Measurements from ENCODE around the gene IL17D.
"Not testable (repeated sequence)": the region's sequence is repeated elsewhere in the genome, so short reads cannot be mapped to it uniquely, and the experiment has no call there.

Gene IL17D

DNA sequence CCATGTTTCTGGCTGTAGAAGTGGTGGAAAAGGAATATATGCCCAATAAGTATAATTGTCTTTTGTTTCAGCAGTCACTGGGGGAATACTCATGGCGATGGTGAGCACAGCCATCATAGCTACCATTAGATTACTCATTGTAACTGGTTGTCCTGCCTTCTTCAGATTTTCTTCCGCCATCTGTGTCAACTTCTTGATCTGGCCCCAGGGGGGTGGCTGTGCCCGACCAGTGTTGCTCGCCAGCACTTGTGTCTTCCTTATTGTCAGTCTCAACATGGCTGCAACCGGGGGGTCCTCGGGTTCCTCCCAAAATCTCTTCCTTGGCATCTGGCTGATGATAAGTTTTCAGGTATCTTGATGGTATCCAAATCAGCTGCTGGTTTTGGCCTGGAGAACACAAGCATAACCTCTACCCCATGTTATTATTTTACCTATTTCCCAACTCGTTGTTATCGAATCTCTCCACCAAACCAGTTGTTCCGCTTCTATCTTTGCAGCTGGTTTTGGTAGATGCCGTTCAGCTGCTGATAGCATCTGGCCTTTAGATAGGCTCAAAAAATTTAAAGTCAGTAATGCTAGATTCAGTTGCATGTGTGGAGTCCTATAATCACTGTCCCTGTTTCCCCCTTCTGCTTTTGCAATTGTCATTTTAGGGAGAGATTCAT is 23.0 kb upstream of the IL17D start:
- H3K36me3 ChIP-seq (ENCODE audit: insufficient read depth, low read length) = peaks cover 5% of the 10 kb centered on the region
- no peaks in the 10 kb centered on the region for H3K27me3 ChIP-seq (ENCODE audit: insufficient read depth, low read length)
- H3K9me3 ChIP-seq (ENCODE audit: low read length) = no peaks in the 10 kb centered on the region
- H3K4me3 ChIP-seq (ENCODE audit: low read length) = no peak overlapping the region
- peaks cover 10% of the 10 kb centered on the region for H3K4me1 ChIP-seq (ENCODE audit: insufficient read depth, low read length)
- H2AFZ ChIP-seq (ENCODE audit: low read depth, low read length) = no peak overlapping the region

DNA sequence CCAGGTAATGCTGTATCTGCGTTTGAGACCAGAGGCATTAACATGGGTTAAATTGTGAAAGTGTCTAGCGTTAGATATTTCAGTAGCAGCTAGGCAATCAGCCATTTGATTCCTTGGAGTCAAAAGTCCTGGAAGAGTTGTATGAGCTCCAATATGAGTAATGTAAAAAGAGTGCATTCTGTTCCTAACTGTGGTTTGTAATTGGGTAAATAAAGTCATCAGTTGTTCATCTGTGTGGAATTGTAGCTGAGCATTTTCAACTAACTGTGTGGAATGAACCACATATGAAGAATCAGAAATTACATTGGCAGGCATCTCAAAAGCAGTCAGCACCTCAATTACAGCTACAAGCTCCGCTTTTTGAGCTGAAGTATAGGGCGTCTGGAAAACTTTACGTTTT is 22.0 kb upstream of the IL17D start:
- H3K36me3 ChIP-seq (ENCODE audit: insufficient read depth, low read length); H3K27me3 ChIP-seq (ENCODE audit: insufficient read depth, low read length); H2AFZ ChIP-seq (ENCODE audit: low read depth, low read length); H3K4me3 ChIP-seq (ENCODE audit: low read length); H3K9me3 ChIP-seq (ENCODE audit: low read length): not testable (repeated sequence)
- H3K4me1 ChIP-seq (ENCODE audit: insufficient read depth, low read length) = peaks cover 10% of the 10 kb centered on the region

DNA sequence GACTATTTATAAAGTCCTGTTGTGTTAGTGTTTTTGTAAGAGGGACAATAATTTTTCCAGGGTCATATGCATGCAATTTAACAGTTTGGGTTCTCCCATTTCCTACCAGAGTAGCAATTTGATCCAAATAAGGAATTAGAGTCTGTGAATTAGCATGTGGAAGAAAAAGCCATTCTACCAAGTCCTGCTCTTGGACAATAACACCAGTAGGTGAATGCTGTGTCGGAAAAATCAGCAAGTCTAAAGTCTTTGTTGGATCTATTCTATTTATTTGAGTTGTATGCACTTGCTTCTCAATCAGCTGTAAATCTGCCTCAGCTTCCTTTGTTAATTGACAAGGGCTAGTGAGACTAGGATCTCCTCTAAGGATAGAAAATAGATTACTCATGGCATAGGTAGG is 21.4 kb upstream of the IL17D start:
- no peak overlapping the region for H2AFZ ChIP-seq (ENCODE audit: low read depth, low read length)
- no peak overlapping the region for H3K4me3 ChIP-seq (ENCODE audit: low read length)
- H3K36me3 ChIP-seq (ENCODE audit: insufficient read depth, low read length) = peaks cover 5% of the 10 kb centered on the region
- no peaks in the 10 kb centered on the region for H3K9me3 ChIP-seq (ENCODE audit: low read length)
- no peaks in the 10 kb centered on the region for H3K27me3 ChIP-seq (ENCODE audit: insufficient read depth, low read length)
- peaks cover 10% of the 10 kb centered on the region for H3K4me1 ChIP-seq (ENCODE audit: insufficient read depth, low read length)

DNA sequence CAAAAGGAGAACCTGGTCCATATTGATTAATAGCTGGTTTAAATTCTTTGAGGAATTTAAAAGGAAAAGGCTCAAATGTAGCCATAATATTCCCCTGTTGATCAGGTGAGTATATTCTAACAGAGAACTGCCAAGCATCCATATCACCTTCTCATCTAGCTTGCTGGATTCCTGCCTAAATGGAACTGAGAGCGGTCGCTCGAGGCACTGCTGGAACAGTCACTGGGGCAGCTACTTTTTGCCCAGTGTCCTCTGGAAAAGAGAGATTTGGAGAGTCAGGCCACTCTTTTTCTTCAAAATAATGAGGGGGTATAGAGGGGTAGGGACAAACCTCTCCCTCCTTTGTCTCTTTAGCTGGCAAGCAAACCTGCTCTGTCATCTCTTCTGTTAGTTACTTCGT is 19.5 kb upstream of the IL17D start:
- Histone ChIP-seq H3K36me3 (ENCODE audit: insufficient read depth, low read length) (peaks cover 5% of the 10 kb centered on the region), H3K4me1 (ENCODE audit: insufficient read depth, low read length) (peaks cover 8% of the 10 kb centered on the region), H2AFZ (ENCODE audit: low read depth, low read length) (no peak overlapping the region), H3K27me3 (ENCODE audit: insufficient read depth, low read length) (no peaks in the 10 kb centered on the region), H3K4me3 (ENCODE audit: low read length) (no peak overlapping the region), H3K9me3 (ENCODE audit: low read length) (no peaks in the 10 kb centered on the region)

DNA sequence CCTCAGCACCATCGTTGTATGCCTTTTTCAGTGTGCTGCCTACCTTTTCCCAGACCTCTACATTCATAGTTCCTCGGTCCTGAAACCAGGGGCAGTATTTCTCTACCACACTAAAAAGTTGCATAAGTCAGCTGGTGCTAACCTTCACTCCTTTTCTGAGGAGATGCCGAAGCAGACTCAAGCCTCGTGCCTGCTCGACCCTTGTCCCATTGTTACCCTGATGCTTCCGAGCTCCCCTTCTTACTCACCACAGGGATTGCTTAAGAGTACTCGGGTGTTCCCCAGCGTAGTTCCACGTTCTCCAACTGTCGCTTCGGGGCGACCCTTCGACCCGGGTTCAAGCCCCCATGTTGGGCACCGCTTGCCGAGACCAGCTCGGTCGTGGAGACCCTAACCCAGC is 19.0 kb upstream of the IL17D start:
- H2AFZ ChIP-seq (ENCODE audit: low read depth, low read length) = no peak overlapping the region
- no peaks in the 10 kb centered on the region for H3K27me3 ChIP-seq (ENCODE audit: insufficient read depth, low read length)
- H3K4me3 ChIP-seq (ENCODE audit: low read length) = no peak overlapping the region
- H3K36me3 ChIP-seq (ENCODE audit: insufficient read depth, low read length) = peaks cover 8% of the 10 kb centered on the region
- peaks cover 8% of the 10 kb centered on the region for H3K4me1 ChIP-seq (ENCODE audit: insufficient read depth, low read length)
- no peaks in the 10 kb centered on the region for H3K9me3 ChIP-seq (ENCODE audit: low read length)

DNA sequence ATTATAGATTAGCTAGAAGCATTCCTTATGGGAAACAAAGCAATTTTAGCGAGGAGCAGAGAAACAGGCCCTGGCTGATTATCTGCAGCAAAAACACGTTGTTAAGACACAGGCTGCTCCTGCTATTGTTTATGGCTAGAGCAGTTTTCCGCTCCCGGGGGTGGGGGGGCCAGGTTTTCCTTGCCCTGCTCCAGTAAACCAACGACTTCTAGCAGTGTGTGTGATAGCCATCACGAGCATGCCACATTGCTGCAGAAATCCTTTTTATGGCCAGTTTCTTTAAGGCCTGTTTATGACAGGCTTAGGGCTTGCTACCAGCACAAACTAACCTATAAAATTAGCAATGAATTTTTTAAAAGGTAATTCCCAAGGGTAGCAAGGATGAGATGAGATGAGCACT is 18.4 kb upstream of the IL17D start:
- Histone ChIP-seq H3K9me3 (ENCODE audit: low read length) (no peaks in the 10 kb centered on the region), H3K4me1 (ENCODE audit: insufficient read depth, low read length) (peaks cover 8% of the 10 kb centered on the region), H3K36me3 (ENCODE audit: insufficient read depth, low read length) (peaks cover 8% of the 10 kb centered on the region), H3K27me3 (ENCODE audit: insufficient read depth, low read length) (no peaks in the 10 kb centered on the region), H2AFZ (ENCODE audit: low read depth, low read length) (no peak overlapping the region), H3K4me3 (ENCODE audit: low read length) (no peak overlapping the region)

DNA sequence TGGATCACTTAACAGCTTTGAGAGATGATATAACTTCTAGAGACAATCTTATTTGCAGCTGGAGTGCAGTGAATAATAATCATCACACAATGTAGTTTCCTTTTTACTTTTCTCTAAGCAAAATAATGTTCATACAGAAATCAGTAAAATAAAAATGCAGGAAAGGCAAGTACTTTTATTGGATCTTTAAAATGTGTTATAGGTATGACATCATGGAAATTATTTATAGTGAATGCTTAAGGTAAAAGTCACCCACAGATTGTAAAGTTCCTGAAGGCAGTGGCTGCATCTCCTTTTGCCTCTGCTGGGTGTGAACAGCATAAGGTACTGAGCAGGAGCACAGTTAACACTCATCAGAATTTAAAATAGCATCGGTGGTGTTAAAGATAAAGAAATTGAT is 17.3 kb upstream of the IL17D start:
- Histone ChIP-seq H3K27me3 (ENCODE audit: insufficient read depth, low read length) (no peaks in the 10 kb centered on the region), H3K4me1 (ENCODE audit: insufficient read depth, low read length) (peaks cover 8% of the 10 kb centered on the region)

DNA sequence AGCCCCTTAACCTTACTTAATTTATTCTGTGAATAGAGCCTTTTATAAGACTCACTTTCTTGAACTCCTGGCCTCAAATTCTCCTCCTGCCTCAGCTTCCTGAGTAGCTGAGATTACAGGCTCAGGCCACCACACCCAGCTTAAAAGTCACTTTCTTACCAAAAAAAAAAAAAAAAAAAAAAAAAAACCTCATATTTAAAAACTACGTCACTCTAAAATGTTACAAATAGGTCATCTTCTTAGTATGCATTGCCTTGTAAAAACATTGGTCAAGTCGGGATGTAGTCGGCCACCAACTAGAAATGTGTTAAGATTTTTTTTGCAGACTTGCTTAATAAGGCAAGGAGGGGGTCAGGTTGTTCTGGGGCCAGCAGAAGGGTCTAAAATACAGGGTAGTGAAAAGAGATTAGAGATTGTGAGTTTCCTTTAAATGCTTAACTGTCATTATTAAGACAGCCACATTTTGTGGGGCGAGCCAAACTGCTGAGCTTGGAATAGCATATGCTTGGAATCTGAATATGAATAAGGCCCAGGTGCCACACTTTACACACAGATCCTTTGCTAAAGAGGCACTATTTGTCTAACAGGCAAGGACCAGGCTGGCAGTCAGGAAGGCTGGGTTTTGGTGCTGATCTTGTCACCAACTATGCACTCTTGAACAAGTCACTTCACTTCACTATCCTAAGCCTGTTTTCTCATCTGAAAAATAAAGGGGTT is 16.5 kb upstream of the IL17D start:
- Histone ChIP-seq H3K36me3 (ENCODE audit: insufficient read depth, low read length) (peaks cover 6% of the 10 kb centered on the region), H3K9me3 (ENCODE audit: low read length) (no peaks in the 10 kb centered on the region), H3K4me1 (ENCODE audit: insufficient read depth, low read length) (peaks cover 5% of the 10 kb centered on the region), H3K27me3 (ENCODE audit: insufficient read depth, low read length) (no peaks in the 10 kb centered on the region), H3K4me3 (ENCODE audit: low read length) (no peak overlapping the region), H2AFZ (ENCODE audit: low read depth, low read length) (no peak overlapping the region)

More for the DNA sequence above, 17.3 kb upstream of the IL17D start:
- H2AFZ ChIP-seq (ENCODE audit: low read depth, low read length) = no peak overlapping the region
- peaks cover 3% of the 10 kb centered on the region for H3K36me3 ChIP-seq (ENCODE audit: insufficient read depth, low read length)
- H3K9me3 ChIP-seq (ENCODE audit: low read length) = no peaks in the 10 kb centered on the region
- H3K4me3 ChIP-seq (ENCODE audit: low read length) = no peak overlapping the region

DNA sequence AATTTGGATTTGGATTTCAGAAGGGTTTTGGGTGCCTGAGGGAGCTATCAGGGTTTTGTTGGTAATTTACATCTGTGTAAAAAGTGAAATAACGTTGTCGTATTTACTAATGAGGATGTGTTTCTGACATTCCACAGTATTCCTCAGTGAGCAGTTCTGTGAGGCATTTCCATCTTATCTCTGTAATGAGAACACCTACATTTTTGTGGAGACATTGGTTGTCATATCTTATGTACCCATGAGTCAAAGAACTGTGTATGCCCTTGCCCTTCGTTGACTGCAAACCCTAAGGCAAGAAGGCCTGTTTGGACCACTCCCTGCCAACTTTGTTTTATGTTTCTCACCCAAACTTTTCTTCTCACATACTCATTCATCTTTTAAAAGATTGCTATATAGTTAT is 14.2 kb upstream of the IL17D start:
- H3K27me3 ChIP-seq (ENCODE audit: insufficient read depth, low read length) = no peaks in the 10 kb centered on the region
- peaks cover 6% of the 10 kb centered on the region for H3K36me3 ChIP-seq (ENCODE audit: insufficient read depth, low read length)
- H3K9me3 ChIP-seq (ENCODE audit: low read length) = no peaks in the 10 kb centered on the region
- no peak overlapping the region for H2AFZ ChIP-seq (ENCODE audit: low read depth, low read length)
- H3K4me1 ChIP-seq (ENCODE audit: insufficient read depth, low read length) = no peaks in the 10 kb centered on the region
- no peak overlapping the region for H3K4me3 ChIP-seq (ENCODE audit: low read length)

DNA sequence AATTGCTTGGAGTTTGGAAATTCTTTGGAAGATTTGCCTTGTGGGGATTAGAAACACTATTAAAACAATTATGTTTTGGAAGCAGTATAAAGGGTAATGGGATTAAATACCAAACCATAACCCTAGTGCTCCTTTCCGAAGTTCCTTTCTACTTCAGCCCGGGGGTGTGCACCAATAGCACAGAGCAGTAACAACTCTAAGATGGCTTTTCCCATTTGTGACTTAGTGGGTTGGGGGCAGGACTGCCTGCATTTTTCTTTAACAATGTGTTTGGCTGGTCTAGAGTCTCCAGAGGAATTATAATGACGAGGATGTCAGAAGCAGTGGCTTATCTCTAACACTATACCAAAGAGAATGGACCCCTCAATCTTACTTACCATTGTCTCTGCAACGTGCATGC is 11.9 kb upstream of the IL17D start:
- Histone ChIP-seq H2AFZ (ENCODE audit: low read depth, low read length) (no peak overlapping the region), H3K36me3 (ENCODE audit: insufficient read depth, low read length) (peaks cover 6% of the 10 kb centered on the region), H3K4me1 (ENCODE audit: insufficient read depth, low read length) (no peaks in the 10 kb centered on the region), H3K9me3 (ENCODE audit: low read length) (no peaks in the 10 kb centered on the region), H3K4me3 (ENCODE audit: low read length) (no peak overlapping the region), H3K27me3 (ENCODE audit: insufficient read depth, low read length) (no peaks in the 10 kb centered on the region)

DNA sequence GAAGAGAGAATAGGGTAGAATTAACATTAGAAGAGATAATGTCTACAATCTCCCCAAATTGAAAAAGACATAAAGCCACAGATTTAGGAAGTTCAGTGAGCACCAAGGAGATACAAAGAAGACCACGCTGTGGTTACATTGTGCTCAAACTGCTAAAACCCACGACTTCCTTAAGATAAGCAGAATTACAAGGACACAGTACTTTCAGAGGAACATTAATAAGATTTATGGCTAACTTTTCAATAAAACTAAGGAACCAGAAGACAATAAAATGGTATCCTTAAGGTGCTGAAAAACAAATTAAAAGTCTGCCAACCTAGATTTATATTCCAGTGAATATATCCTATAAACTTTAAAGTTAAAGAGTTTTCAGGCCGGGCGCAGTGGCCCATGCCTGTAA is 7.4 kb upstream of the IL17D start:
- Histone ChIP-seq H3K4me1 (ENCODE audit: insufficient read depth, low read length) (no peaks in the 10 kb centered on the region), H3K27me3 (ENCODE audit: insufficient read depth, low read length) (no peaks in the 10 kb centered on the region), H3K9me3 (ENCODE audit: low read length) (no peaks in the 10 kb centered on the region), H3K4me3 (ENCODE audit: low read length) (no peak overlapping the region), H3K36me3 (ENCODE audit: insufficient read depth, low read length) (peaks cover 3% of the 10 kb centered on the region), H2AFZ (ENCODE audit: low read depth, low read length) (no peak overlapping the region)

DNA sequence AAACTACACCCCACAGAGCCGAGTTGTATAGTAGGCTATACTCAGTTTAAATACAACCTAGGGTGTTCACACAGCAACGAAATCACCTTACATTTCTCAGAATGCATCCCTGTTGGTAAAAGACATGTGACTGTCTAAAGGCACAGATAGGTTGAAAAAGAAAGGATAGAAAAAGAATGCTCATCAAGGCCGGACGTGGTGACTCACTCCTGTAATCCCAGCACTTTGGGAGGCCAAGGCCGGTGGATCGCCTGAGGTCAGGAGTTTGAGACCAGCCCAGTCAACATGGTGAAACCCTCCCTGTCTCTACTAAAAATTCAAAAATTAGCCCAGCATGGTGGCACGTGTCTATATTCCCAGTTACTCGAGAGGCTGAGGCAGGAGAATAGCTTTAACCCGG is 3.8 kb upstream of the IL17D start:
- H3K27me3 ChIP-seq (ENCODE audit: insufficient read depth, low read length) = no peaks in the 10 kb centered on the region
- H3K4me3 ChIP-seq (ENCODE audit: low read length) = no peak overlapping the region
- peaks cover 9% of the 10 kb centered on the region for H3K4me1 ChIP-seq (ENCODE audit: insufficient read depth, low read length)
- no peak overlapping the region for H2AFZ ChIP-seq (ENCODE audit: low read depth, low read length)
- no peaks in the 10 kb centered on the region for H3K9me3 ChIP-seq (ENCODE audit: low read length)
- no peaks in the 10 kb centered on the region for H3K36me3 ChIP-seq (ENCODE audit: insufficient read depth, low read length)

DNA sequence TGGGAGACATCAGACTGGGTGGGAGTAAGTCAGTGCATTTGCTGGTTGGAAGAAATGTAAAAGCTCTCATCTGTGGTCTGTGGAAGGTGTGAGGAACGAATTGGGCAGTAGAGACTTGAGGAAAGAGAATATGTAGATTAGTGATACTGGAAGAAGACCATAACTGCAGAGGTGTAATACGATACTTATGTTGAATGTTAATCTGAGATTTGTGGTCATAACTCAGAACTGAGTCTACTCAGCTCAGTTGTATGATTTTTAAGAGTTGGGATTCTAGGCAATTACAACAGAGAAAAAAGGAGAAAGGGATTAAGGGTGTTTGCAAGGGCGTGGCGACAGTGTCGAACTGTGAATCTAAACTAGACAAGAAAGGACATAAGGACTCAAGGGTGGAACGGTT is 3.2 kb upstream of the IL17D start:
- no peak overlapping the region for H3K4me3 ChIP-seq (ENCODE audit: low read length)
- no peaks in the 10 kb centered on the region for H3K9me3 ChIP-seq (ENCODE audit: low read length)
- no peak overlapping the region for H2AFZ ChIP-seq (ENCODE audit: low read depth, low read length)
- H3K4me1 ChIP-seq (ENCODE audit: insufficient read depth, low read length) = peaks cover 9% of the 10 kb centered on the region
- H3K27me3 ChIP-seq (ENCODE audit: insufficient read depth, low read length) = no peaks in the 10 kb centered on the region
- no peaks in the 10 kb centered on the region for H3K36me3 ChIP-seq (ENCODE audit: insufficient read depth, low read length)

DNA sequence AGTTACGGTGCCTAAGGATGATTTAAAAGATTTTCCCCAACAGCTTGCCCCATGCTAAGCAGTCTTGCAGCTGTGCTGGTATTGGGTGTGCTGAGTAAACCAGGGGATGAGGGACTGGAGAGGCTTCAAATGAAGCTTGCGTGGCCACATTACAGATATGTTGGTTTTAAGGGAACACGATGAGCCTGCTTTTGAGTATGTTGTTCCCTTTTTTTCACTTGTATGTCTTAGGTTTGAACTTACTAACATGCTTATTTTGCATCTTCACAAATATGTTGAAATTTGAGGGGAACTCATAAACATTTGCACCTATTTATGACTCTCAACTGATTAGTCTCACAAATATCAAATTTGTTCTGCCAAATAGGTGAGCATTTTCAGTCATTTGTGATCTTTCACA is 2.0 kb upstream of the IL17D start:
- Histone ChIP-seq H3K4me1 (ENCODE audit: insufficient read depth, low read length) (peaks cover 9% of the 10 kb centered on the region), H2AFZ (ENCODE audit: low read depth, low read length) (no peak overlapping the region), H3K9me3 (ENCODE audit: low read length) (no peaks in the 10 kb centered on the region), H3K4me3 (ENCODE audit: low read length) (no peak overlapping the region), H3K27me3 (ENCODE audit: insufficient read depth, low read length) (no peaks in the 10 kb centered on the region), H3K36me3 (ENCODE audit: insufficient read depth, low read length) (no peaks in the 10 kb centered on the region)
